Measurements from ENCODE around the gene SECTM1.

SECTM1 gene

GRCh38 chr17:82346342-82347300 is 13.1 kb upstream of the SECTM1 start:
- no peak for DNase-seq (ENCODE audit: low spot score)

GRCh38 chr17:82345151-82345976 is 11.8 kb upstream of the SECTM1 start:
- DNase-seq (ENCODE audit: low spot score) = no peak

GRCh38 chr17:82344175-82344907 is 10.8 kb upstream of the SECTM1 start:
- no peak for DNase-seq (ENCODE audit: low spot score)

GRCh38 chr17:82343560-82343959 is 10.0 kb upstream of the SECTM1 start:
- no peak for DNase-seq (ENCODE audit: low spot score)

- DNase-seq (ENCODE audit: low spot score) = no peak
These were observed 9.0 kb upstream of the SECTM1 start for GRCh38 chr17:82342361-82343079.

GRCh38 chr17:82339634-82340580 is 6.3 kb upstream of the SECTM1 start:
- no peak for DNase-seq (ENCODE audit: low spot score)

- DNase-seq (ENCODE audit: low spot score) = peak; percentile 87
These were observed 5.5 kb upstream of the SECTM1 start for GRCh38 chr17:82338858-82339633.

GRCh38 chr17:82334622-82335394 is 1.2 kb upstream of the SECTM1 start:
- peak; percentile 70 for DNase-seq (ENCODE audit: low spot score)

GRCh38 chr17:82334204-82334621 is 647 bp upstream of the SECTM1 start:
- DNase-seq (ENCODE audit: low spot score) = no peak

GRCh38 chr17:82332669-82333278 is 792 bp downstream of the SECTM1 start:
- DNase-seq (ENCODE audit: low spot score) = peak; percentile 71

GRCh38 chr17:82331345-82331939 is 2.1 kb downstream of the SECTM1 start:
- DNase-seq (ENCODE audit: low spot score) = no peak

GRCh38 chr17:82330322-82331239 is 3.0 kb downstream of the SECTM1 start:
- DNase-seq (ENCODE audit: low spot score) = peak; percentile 86

- no peak for DNase-seq (ENCODE audit: low spot score)
These were observed 3.8 kb downstream of the SECTM1 start for GRCh38 chr17:82329683-82330321.

GRCh38 chr17:82328994-82329507 is 4.5 kb downstream of the SECTM1 start:
- no peak for DNase-seq (ENCODE audit: low spot score)

- no peak for DNase-seq (ENCODE audit: low spot score)
These were observed 5.2 kb downstream of the SECTM1 start for GRCh38 chr17:82328141-82328993.
